Ishikawa (cell line): Measurements from ENCODE around the gene ATP10A.

ENCODE experiments used
- CEBPB ChIP-seq: IDR thresholded peaks from 2 replicates; pipeline ENCODE4 v1.6.1; 2012
- CREB1 ChIP-seq: IDR thresholded peaks from 2 replicates; pipeline ENCODE4 v1.6.1; 2012; ENCODE audit warnings: low read depth
- EGR1 ChIP-seq: IDR thresholded peaks from 2 replicates; pipeline ENCODE4 v1.6.1; 2012
- EP300 ChIP-seq: IDR thresholded peaks from 2 replicates; pipeline ENCODE4 v1.6.1; 2012; ENCODE audit warnings: borderline replicate concordance
- FOXM1 ChIP-seq: IDR thresholded peaks from 2 replicates; pipeline ENCODE4 v1.6.1; 2012; ENCODE audit warnings: low read depth, borderline replicate concordance
- NFIC ChIP-seq: IDR thresholded peaks from 2 replicates; pipeline ENCODE4 v1.6.1; 2012
- RAD21 ChIP-seq: IDR thresholded peaks from 2 replicates; pipeline ENCODE4 v1.6.1; 2012; ENCODE audit warnings: low read depth
- TAF1 ChIP-seq: IDR thresholded peaks from 2 replicates; pipeline ENCODE4 v1.6.1; 2012; ENCODE audit warnings: low read depth, mild to moderate bottlenecking
- TCF12 ChIP-seq: IDR thresholded peaks from 2 replicates; pipeline ENCODE4 v1.6.1; 2012; ENCODE audit warnings: low read depth
- TEAD4 ChIP-seq: IDR thresholded peaks from 2 replicates; pipeline ENCODE4 v1.6.1; 2012
- YY1 ChIP-seq: IDR thresholded peaks from 2 replicates; pipeline ENCODE4 v1.6.1; 2012; ENCODE audit warnings: low read depth
- ZBTB7A ChIP-seq: IDR thresholded peaks from 2 replicates; pipeline ENCODE4 v1.6.1; 2012; ENCODE audit warnings: low read depth
- TF ChIP-seq, protein P1 (sequence below): IDR thresholded peaks from 2 replicates; pipeline ENCODE4 v1.6.1; 2012
- TF ChIP-seq, protein P2 (sequence below): IDR thresholded peaks from 2 replicates; pipeline ENCODE4 v1.6.1; 2012
- TF ChIP-seq, protein P3 (sequence below): IDR thresholded peaks from 2 replicates; pipeline ENCODE4 v1.6.1; 2012; ENCODE audit warnings: low read depth, mild to moderate bottlenecking

The ATP10A gene

DNA sequence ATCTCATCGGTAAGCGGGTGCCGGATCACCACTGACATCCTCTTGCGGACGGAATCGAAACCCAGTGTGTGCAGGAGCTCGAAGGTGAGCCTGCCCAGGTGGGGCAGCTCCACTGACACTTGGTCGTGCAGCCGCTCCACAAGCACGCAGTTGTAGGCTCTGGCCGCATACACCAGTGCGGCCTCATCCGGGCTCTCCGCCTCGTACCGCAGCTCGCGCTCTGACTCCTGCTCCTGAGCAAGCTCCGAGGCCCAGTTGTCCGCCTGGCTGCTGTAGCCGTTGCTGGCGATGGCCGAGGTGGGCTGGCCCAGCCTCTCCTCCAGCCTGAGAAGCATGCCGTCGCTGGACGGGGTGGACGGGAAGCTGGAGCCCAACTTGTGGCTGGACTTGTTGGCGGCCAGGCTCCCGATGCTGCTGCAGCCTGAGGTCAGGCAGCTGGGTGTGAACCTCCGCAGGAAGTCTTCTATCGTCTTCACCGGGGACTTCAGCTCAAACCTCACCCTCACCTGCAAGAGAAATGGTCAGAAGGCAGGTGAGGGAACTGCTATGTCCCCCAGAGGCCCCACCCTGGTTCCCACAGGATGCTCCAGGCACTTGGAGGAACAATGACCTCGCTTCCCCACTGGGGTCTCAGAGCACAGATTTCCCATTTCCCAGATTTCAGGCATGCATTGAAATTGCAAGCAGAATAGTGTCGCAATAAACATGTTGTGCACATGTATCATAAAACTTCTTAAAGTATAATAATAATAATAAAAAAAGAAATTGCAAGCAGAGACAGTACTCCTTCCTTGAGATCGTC is 149.2 kb downstream of the ATP10A start:
- TF ChIP-seq, protein P1, sequence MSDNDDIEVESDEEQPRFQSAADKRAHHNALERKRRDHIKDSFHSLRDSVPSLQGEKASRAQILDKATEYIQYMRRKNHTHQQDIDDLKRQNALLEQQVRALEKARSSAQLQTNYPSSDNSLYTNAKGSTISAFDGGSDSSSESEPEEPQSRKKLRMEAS, result no peak
- TF ChIP-seq, protein P2, sequence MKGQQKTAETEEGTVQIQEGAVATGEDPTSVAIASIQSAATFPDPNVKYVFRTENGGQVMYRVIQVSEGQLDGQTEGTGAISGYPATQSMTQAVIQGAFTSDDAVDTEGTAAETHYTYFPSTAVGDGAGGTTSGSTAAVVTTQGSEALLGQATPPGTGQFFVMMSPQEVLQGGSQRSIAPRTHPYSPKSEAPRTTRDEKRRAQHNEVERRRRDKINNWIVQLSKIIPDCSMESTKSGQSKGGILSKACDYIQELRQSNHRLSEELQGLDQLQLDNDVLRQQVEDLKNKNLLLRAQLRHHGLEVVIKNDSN, result no peak

DNA sequence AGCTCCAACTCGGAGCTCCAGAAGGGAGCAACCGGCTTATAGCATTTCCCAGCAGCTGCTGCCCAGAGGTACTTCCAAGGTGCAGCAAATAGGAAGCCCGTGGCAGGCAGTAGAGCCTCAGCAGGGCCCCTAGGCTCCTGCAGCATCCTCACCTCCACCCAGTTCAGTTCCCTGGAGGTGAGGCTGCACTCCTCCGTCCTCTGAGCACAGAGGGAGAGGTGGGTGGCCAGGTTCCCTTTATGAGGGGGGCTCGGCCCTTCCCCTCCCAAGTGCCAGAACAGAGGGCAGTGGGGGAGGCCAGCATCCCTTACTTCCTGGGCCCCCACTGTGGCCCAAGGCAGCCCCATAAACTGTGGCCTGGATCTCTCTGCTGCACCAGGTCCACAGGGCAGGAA is 150.2 kb downstream of the ATP10A start:
- no peak for TF ChIP-seq EP300
- TF ChIP-seq TAF1, result no peak
- TF ChIP-seq, protein P2, result no peak
- no peak for TF ChIP-seq FOXM1
- no peak for TF ChIP-seq NFIC
- TF ChIP-seq CEBPB, result no peak
- no peak for TF ChIP-seq RAD21
- no peak for TF ChIP-seq TCF12
- TF ChIP-seq YY1, result no peak
- no peak for TF ChIP-seq EGR1
- no peak for TF ChIP-seq CREB1
- TF ChIP-seq ZBTB7A, result no peak
- TF ChIP-seq, protein P1, result no peak
- TF ChIP-seq, protein P3, sequence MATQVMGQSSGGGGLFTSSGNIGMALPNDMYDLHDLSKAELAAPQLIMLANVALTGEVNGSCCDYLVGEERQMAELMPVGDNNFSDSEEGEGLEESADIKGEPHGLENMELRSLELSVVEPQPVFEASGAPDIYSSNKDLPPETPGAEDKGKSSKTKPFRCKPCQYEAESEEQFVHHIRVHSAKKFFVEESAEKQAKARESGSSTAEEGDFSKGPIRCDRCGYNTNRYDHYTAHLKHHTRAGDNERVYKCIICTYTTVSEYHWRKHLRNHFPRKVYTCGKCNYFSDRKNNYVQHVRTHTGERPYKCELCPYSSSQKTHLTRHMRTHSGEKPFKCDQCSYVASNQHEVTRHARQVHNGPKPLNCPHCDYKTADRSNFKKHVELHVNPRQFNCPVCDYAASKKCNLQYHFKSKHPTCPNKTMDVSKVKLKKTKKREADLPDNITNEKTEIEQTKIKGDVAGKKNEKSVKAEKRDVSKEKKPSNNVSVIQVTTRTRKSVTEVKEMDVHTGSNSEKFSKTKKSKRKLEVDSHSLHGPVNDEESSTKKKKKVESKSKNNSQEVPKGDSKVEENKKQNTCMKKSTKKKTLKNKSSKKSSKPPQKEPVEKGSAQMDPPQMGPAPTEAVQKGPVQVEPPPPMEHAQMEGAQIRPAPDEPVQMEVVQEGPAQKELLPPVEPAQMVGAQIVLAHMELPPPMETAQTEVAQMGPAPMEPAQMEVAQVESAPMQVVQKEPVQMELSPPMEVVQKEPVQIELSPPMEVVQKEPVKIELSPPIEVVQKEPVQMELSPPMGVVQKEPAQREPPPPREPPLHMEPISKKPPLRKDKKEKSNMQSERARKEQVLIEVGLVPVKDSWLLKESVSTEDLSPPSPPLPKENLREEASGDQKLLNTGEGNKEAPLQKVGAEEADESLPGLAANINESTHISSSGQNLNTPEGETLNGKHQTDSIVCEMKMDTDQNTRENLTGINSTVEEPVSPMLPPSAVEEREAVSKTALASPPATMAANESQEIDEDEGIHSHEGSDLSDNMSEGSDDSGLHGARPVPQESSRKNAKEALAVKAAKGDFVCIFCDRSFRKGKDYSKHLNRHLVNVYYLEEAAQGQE, result no peak
- TF ChIP-seq TEAD4, result no peak

DNA sequence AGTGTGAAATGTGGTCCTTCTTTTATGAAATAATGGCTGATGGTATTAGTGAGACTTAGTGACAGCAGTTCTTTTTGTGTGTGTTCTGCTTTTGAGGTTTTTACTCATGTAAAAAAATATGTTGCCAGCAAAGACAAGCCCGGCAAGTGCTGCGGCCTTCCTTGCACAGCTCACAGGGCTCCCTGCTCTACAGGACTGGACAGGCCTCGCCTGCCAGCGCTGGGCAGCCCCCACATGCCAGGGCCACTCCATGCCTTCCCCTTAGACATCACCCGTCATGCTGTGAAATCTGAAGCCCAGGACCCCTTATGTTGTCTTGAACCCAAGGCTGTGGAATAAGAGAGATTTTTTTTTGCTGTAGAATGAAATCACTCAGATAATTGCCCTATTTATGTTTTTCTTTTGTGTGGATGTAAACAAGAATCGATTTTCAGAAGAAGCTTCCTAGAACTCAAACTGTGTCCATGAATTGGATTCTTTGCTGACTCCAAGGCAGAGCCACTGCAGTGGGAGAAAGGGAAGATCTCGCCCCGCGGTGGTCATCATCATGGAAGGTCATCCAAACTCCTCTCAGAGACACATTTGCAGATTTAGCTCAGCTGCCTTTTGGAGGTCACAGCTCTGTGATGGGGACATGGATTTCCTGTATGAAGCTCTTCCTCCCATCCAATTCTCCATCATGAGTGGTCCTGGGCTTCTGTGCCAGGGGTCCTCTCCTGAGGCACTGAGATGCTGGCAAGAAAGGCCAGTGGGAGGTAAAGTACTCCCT is 150.8 kb downstream of the ATP10A start:
- TF ChIP-seq, protein P2, result no peak
- no peak for TF ChIP-seq NFIC
- TF ChIP-seq, protein P1, result no peak
- TF ChIP-seq TAF1, result no peak
- no peak for TF ChIP-seq TCF12

DNA sequence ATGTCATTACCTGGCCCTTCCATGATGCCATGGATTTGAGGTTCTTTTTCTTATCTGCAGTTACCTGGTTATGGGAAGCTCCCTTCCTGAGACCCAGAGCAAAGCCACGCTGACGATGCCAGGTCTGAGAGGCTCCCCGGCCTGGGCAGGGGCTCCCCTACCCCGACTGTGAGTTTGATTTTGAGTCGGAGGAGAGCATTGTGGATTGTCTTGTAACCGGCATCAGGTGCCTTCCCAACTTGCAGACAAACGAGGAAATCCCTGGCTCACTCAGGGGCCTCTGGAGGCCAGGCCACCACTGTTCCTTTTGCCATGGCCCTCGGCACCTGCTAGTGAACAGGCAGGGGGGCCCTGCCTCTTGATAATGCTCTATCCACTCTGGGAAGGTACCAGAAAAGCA is 151.4 kb downstream of the ATP10A start:
- TF ChIP-seq, protein P1, result no peak
- TF ChIP-seq EP300, result no peak
- no peak for TF ChIP-seq TAF1

DNA sequence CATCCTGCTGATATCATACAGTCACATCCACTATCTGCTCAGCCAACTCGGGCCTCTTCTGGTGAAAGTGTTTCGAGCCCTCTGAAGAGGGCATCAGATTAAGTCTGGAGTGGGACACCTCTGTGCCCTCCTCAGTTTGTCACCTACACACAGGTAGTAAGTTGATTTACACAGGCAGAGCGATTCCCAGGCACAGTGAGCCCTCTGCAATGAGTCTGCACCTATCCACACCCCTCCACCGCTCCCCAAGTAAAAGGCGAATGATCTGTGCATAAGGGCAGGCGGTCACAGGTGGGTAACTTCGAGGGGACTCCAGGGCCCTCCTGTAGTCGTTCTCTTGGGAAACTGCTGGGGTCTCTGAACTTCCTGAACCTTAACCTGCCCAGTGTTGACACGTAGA is 152.0 kb downstream of the ATP10A start:
- no peak for TF ChIP-seq TCF12
- TF ChIP-seq, protein P2, result no peak
- TF ChIP-seq CEBPB, result no peak
- TF ChIP-seq RAD21, result no peak
- TF ChIP-seq EGR1, result no peak

DNA sequence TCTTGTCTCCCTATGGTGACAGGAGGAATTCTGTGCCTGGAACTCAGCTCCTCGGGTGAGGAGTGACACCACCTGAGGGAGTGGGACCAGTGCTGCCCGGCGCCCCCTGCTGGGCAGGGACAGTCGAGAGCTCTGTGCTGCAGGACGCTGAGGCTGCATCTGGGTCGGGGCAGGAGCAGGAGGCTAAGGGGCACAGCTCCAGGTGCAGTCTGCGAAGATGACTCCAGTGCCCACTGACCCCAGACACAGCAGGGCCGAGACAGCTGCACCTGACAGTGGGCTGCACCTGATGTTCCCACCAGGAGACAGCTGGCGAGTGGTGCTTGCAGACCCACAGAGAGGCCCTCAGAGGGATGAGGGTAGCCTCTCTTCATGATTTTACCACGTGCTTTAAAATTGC is 152.9 kb downstream of the ATP10A start:
- TF ChIP-seq RAD21 (peak; percentile 16; the same call in 1 of the 2 replicates), TCF12 (no peak), TAF1 (no peak), FOXM1 (no peak), TEAD4 (no peak), CREB1 (no peak), CEBPB (no peak), EP300 (no peak)
- TF ChIP-seq, protein P3, result no peak
